Measurements from ENCODE around the gene PC.

The PC gene

GRCh38 chr11:66912911-66913310, 45.3 kb downstream of the PC start (continued):
- TF ChIP-seq CSDC2 (CRISPR knock-in tag; IDR thresholded peaks at IDR 0.05): no peak
- TF ChIP-seq ESRRG (CRISPR knock-in tag; IDR thresholded peaks at IDR 0.05): no peak
- TF ChIP-seq POU6F1 (CRISPR knock-in tag; IDR thresholded peaks at IDR 0.05; ENCODE audit: borderline replicate concordance, low read depth): no peak
- no peak for TF ChIP-seq TOX (CRISPR knock-in tag; IDR thresholded peaks at IDR 0.05; ENCODE audit: borderline replicate concordance)
- no peak for TF ChIP-seq TCF4 (CRISPR knock-in tag; IDR thresholded peaks at IDR 0.05; ENCODE audit: borderline replicate concordance)
- no peak for TF ChIP-seq ZNF565 (CRISPR knock-in tag; conservative IDR thresholded peaks at IDR 0.05; ENCODE audit: low read depth)
- no peak for TF ChIP-seq SNAI2 (CRISPR knock-in tag; IDR thresholded peaks at IDR 0.05)
- no peak for TF ChIP-seq PATZ1 (CRISPR knock-in tag; IDR thresholded peaks at IDR 0.05; ENCODE audit: borderline replicate concordance)

GRCh38 chr11:66912361-66912760, 45.8 kb downstream of the PC start:
- TF ChIP-seq TSHZ2 (CRISPR knock-in tag; IDR thresholded peaks at IDR 0.05): no peak
- TF ChIP-seq CREB5 (CRISPR knock-in tag; IDR thresholded peaks at IDR 0.05; ENCODE audit: low read depth): no peak
- TF ChIP-seq ESRRG (CRISPR knock-in tag; IDR thresholded peaks at IDR 0.05): no peak
- no peak for TF ChIP-seq ZC3H10 (CRISPR knock-in tag; IDR thresholded peaks at IDR 0.05)
- no peak for TF ChIP-seq SNAI2 (CRISPR knock-in tag; IDR thresholded peaks at IDR 0.05)
- no peak for TF ChIP-seq ZNF8 (CRISPR knock-in tag; IDR thresholded peaks at IDR 0.05)
- no peak for TF ChIP-seq PPARA (CRISPR knock-in tag; IDR thresholded peaks at IDR 0.05; ENCODE audit: borderline replicate concordance)
- no peak for TF ChIP-seq TCF4 (CRISPR knock-in tag; IDR thresholded peaks at IDR 0.05; ENCODE audit: borderline replicate concordance)
- no peak for TF ChIP-seq ZFP30 (CRISPR knock-in tag; IDR thresholded peaks at IDR 0.05)
- TF ChIP-seq TOX (CRISPR knock-in tag; IDR thresholded peaks at IDR 0.05; ENCODE audit: borderline replicate concordance): no peak
- TF ChIP-seq POU6F1 (CRISPR knock-in tag; IDR thresholded peaks at IDR 0.05; ENCODE audit: borderline replicate concordance, low read depth): no peak
- TF ChIP-seq CSRNP3 (CRISPR knock-in tag; IDR thresholded peaks at IDR 0.05): no peak
- ATAC-seq: no peak

- ATAC-seq: no peak
Measured at GRCh38 chr11:66910669-66911068, 47.5 kb downstream of the PC start.

More at GRCh38 chr11:66910669-66911068, 47.5 kb downstream of the PC start:
- TF ChIP-seq CSDC2 (CRISPR knock-in tag; IDR thresholded peaks at IDR 0.05) (no peak), TCF4 (CRISPR knock-in tag; IDR thresholded peaks at IDR 0.05; ENCODE audit: borderline replicate concordance) (no peak), SNAI2 (CRISPR knock-in tag; IDR thresholded peaks at IDR 0.05) (no peak), TOX (CRISPR knock-in tag; IDR thresholded peaks at IDR 0.05; ENCODE audit: borderline replicate concordance) (no peak), CSRNP3 (CRISPR knock-in tag; IDR thresholded peaks at IDR 0.05) (no peak), TSHZ2 (CRISPR knock-in tag; IDR thresholded peaks at IDR 0.05) (no peak), ZNF565 (CRISPR knock-in tag; conservative IDR thresholded peaks at IDR 0.05; ENCODE audit: low read depth) (no peak), ZFP3 (CRISPR knock-in tag; IDR thresholded peaks at IDR 0.05) (no peak), POU6F1 (CRISPR knock-in tag; IDR thresholded peaks at IDR 0.05; ENCODE audit: borderline replicate concordance, low read depth) (no peak), ZNF8 (CRISPR knock-in tag; IDR thresholded peaks at IDR 0.05) (no peak)
